Measurements from ENCODE around the gene DPP6.
"Not testable (repeated sequence)": the region's sequence is repeated elsewhere in the genome, so short reads cannot be mapped to it uniquely, and the experiment has no call there.

DPP6 gene

DNA sequence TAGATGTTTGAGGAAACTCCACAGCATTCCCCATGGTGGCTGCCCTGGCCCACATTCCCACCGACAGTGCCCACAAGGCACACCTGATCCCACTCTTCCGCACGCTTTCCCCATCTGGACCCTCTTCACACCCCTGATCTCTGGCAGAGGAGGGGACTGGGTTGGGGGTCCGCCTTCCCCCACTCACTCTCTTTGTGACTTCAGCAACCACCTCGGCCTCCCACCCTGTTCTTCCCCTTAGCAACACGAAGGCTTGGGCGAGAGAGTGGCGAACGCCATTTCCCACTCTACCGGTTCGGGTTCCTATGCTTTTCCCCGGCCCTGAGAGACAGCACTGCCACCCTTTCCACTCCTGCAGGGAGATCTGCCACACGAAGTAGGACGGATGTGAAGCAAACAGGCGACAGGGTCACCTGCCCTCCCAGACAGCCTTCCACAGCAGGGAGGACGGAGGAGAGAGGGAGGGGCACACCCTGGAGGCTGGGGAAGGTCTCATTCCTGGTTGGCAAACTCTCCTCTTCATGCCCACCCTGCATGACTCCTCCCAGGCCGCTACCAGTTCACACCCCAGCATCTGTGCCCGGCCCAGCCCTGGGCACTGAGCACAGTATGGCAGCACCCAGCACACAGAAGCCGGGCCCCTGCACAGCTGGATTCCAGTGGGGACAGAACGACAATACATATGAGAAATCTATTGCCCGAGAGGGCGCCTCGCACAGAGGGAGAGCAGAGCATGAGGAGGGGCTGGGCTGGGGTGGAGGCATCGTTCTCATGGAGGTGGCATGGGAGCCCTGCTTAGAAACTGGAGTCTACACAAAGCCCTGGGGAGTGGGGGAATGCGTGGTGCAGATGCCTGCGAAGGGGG lies 857.3 kb downstream of the DPP6 start:
- DNase-seq (ENCODE audit: low spot score): no peak

DNA sequence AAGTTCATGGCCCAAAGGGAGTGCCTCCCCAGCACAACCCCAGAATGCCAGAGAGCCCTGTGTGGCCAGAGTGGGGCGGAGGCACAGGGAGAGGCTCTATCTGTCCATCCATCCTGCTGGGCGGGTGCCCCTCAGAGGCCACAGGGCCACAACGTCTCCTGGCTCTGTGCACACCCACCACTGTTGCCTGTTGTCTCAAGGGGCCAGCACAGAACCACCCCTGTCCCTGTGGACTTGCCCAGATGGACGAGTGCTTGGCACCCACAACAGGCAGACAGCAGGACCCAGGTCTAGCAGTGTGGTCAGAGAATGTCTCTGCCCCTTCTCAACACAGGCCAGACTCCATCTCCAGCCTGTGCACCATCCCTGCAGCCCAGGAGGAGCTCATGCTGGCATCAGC lies 857.9 kb downstream of the DPP6 start:
- no peak for DNase-seq (ENCODE audit: low spot score)

- DNase-seq (ENCODE audit: low spot score): no peak
Measured at GRCh38 chr7:154910977-154911376, 858.8 kb downstream of the DPP6 start.

DNA sequence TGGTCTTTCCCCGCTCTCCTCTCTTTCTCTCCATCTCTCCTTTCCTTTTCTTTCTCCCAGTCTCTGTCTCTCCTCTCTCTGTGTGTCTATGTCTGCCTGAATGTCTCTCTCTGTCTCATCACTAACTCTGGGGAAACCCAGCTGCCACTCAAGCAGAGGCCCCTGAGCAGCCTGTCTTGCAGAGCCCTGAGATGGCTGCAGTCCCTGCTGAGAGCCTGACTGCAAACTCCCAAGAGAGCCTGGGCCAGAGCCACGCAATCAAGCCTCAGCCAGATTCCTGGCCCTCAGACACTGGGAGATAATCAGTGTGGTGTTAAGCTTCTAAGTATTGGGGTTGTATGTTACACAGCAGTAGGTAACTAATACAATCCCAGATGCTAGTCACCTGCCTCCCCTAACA lies 859.2 kb downstream of the DPP6 start:
- no peak for DNase-seq (ENCODE audit: low spot score)

GRCh38 chr7:154911862-154912455 lies 859.8 kb downstream of the DPP6 start:
- DNase-seq (ENCODE audit: low spot score): no peak

DNA sequence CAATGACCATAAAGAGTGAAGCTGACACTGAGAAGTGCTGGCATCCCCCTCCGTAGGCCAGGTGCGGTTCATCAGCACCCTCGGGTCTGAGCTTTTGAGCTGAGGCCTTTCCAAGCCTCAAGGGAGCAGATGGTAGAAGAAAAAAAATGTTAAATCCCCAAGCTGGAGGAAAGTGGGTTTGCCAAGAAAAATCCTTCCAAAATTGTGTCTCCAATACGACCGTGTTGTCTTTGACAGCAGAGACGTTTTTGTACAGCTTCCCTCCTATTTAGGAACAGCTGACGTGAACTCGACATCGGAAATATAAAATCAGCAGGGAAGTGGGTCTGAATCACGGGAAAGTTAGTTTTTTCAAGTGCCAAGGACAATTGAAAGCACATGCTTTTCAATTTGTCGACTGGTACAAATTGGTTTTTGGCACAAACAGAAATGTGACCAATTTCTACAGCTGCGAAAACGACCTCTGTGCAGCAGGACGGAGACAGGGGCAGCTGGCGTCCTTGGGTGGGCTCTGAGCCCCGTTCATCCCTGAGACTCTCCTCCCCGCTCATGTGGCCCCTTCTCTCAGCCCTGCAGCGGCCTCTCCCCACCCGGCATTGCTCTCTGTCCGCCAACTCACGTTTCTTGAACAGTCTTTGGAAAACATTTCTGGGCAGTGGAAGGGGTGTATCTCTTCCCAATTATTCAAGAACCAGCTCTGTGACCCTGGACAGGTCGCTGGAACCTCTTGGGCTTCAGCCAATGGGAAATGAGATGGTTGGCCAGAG lies 860.9 kb downstream of the DPP6 start:
- no peak for DNase-seq (ENCODE audit: low spot score)

DNA sequence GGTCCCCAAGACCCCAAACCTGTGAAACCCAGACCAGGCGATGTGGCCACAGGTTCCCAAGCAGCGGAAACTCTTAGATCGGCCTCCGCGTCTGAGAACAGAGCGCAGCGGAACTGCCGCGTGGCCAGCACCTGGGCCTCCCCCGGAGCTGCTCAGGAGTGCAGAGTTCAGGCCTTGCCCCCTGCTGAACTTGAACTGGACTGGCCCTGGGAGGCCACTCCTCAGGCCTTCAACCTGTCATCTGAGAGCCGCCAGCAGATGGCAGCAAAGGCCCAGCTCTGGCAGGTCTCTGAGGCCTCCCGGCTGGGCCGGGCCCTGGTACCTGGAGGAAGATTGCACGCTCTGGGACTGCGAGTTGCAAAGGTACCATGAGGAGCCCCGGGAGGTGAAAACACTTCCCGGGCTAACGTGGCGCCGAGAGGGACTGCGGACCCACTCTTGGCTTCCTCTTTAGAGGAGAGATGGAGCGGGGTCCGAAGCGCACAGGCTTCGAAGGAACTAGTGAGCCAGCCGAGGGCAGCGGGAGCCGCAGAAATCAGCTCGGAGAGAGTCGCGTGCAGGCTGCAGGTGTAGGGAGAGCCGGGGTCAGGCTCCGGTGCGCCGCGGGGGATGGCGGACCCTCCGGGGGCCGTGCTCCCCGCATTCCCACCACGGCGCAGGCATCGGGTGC lies 861.6 kb downstream of the DPP6 start:
- DNase-seq (ENCODE audit: low spot score): peak; percentile 93

- no peak for DNase-seq (ENCODE audit: low spot score)
Measured at GRCh38 chr7:154914308-154914995, 862.3 kb downstream of the DPP6 start.

DNA sequence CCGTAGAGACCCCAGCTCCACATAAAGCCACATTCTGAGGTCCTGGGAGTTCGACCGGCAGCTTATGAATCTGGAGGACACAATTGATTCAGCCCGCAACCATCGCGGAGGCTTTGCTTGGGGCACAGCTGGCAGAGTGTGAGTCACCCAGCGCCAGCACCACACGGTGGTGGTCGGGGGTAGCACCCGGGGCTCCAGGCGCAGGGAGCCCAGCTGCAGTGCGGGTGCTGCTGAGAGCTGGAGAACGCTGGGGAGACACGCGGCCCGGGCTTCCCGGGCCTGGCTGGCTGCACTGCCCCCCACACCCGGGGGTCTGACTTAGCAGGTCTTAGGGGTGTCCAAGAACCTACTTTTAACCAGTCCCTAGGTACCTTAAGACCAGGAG lies 862.8 kb downstream of the DPP6 start:
- DNase-seq (ENCODE audit: low spot score): no peak

DNA sequence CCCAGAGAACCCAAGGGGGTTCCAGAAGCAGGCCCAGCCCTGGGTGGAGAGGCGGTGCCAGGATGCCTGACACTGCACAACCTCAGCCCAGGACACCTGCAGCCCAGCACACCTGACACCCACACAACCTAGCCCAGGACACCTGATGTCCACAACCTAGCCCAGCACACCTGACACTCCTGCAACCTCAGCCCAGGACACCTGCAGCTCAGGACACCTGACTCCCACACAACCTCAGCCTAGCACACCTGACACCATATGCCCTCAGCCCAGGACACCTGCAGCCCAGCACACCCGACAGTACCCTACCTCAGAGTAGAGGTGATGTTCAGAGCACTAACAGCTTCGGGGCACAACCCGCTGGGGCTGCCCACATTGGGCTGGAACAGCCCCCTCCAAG lies 863.4 kb downstream of the DPP6 start:
- DNase-seq (ENCODE audit: low spot score): no peak

DNA sequence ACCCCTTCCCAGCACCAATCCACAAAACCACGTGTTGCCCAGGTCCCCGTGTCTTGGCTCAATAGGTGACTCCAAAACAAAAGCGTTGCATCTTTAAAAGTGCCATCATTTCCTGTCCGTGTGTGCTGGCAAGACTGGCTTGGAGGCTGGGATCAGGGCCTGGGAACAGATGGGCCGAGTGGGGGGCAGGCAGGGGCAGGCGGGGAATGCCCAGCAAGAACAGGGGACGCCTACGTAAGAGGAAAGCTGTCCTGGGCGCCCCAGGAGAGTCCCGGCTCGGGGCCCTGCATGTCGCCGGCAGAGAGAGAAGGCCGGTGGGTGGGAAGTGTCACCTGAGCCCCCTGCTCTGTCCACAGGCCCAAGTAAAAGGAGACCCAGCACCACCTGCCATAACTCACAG lies 864.2 kb downstream of the DPP6 start:
- no peak for DNase-seq (ENCODE audit: low spot score)

DNA sequence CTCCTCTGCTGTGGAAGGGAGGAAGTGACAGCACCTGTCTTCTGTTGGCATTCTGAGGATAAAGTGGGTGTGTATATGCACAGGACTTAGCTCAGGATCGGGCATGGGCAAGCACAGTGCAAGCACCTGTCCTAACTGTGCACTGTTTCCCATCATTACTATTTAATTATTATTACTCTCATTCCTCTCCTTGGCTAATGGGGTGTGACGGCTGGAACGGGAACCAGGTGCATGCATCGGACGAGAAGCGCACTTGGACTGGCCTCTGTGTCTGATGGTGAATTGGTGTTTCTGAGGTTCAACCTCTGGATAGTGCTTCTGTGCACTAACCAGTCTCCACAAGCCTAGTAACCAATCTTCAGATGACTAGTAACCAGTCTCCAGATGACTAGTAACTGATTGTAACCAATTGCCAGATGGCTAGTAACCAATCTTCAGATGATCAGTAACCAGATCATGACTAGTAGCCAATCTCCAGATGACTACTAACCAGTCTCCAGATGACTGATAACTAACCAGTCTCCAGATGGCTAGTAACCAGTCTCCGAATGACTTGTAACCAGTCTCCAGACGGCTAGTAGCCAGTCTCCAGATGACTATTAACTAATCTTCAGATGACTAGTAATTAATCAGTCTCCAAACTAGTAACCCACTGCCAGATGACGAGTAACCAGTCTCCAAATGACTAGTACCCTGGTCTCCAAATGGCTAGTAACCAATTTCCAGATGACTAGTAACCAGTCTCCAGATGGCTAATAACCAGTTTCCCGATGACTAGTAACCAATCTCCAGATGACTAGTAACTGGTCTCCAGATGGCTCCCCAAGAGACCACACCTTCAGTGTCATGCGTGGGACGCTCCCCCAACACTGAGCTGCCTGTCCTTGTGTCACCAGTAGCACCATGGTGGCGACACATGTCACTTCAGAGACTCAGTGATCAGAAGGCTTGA lies 864.9 kb downstream of the DPP6 start:
- no peak for DNase-seq (ENCODE audit: low spot score)

DNA sequence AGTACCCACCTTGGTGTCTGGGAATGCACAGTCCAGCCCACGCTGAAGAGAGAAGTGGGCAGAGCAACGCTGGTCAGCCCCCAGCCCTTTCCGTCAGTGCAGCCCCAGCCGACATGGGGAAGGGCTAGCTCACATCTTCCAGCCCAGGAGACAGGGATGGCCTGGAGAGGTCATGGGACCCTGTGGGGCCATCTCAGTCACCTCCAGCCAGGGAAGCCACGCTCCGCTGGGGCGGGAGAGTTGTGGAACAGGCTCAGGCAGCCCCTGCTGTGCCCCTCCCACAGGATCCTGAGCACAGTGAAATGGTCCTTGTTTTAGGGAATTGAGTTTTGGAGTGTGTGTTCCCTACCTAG lies 865.6 kb downstream of the DPP6 start:
- no peak for DNase-seq (ENCODE audit: low spot score)

- DNase-seq (ENCODE audit: low spot score): no peak
Measured at GRCh38 chr7:154918266-154918665, 866.1 kb downstream of the DPP6 start.

- no peak for DNase-seq (ENCODE audit: low spot score)
Measured at GRCh38 chr7:154918741-154919140, 866.5 kb downstream of the DPP6 start.

DNA sequence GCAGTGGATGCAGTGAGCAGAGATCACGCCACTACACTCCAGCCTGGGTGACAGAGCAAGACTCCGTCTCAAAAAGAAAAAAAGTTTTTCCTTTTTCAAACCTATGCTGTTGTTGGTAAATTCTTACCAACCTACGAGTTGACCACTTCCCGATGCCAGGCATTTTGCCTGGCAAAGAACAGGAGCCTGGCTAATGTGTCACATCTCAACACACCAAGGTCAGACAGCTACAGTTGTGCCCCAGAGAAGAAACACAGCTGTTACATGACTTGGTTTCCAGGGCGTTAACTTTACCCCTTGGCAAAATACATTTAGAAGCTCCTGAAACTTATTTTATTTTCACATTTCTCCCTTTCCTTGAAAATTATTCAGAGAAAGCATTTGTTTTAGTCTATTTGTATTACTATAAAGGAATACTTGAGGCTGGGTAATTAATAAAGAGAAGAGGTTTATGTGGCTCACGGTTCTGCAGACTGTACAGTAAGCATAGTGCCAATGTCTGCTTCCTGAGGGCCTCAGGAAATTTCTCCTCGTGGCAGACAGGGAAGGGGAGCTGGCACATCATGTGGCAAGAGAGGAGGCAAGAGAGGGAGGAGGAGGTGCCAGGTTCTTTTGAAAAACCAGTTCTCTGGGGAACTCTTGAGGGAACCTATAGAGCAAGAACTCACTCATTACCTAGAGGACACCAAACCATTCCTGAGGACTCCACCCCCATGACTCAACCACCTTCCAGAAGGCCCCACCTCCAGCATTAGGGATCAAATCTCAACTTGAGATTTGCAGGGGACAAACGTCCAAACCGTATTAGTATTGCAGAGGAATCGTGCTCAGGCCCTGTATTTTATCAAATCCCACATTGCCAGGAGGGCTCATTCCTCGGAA lies 867.4 kb downstream of the DPP6 start:
- no peak for DNase-seq (ENCODE audit: low spot score)

DNA sequence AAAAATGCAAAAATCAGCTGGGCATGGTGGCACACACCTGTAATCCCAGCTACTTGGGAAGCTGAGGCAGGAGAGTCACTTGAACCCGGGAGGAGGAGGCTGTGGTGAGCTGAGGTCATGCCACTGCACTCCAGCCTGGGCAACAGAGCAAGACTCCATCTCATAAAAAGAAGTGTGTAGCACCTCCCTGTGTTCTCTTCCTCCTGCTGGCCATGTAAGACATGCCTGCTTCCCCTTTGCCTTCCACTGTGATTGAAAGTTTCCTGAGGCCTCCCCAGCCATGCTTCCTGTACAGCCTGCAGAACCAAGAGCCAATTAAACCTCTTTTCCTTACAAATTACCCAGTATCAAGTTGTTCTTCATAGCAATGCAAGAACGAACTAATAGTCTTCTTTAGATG lies 870.3 kb downstream of the DPP6 start:
- not testable (repeated sequence) for DNase-seq (ENCODE audit: low spot score)

GRCh38 chr7:154927624-154928125 lies 875.5 kb downstream of the DPP6 start:
- DNase-seq (ENCODE audit: low spot score): peak; percentile 70

DNA sequence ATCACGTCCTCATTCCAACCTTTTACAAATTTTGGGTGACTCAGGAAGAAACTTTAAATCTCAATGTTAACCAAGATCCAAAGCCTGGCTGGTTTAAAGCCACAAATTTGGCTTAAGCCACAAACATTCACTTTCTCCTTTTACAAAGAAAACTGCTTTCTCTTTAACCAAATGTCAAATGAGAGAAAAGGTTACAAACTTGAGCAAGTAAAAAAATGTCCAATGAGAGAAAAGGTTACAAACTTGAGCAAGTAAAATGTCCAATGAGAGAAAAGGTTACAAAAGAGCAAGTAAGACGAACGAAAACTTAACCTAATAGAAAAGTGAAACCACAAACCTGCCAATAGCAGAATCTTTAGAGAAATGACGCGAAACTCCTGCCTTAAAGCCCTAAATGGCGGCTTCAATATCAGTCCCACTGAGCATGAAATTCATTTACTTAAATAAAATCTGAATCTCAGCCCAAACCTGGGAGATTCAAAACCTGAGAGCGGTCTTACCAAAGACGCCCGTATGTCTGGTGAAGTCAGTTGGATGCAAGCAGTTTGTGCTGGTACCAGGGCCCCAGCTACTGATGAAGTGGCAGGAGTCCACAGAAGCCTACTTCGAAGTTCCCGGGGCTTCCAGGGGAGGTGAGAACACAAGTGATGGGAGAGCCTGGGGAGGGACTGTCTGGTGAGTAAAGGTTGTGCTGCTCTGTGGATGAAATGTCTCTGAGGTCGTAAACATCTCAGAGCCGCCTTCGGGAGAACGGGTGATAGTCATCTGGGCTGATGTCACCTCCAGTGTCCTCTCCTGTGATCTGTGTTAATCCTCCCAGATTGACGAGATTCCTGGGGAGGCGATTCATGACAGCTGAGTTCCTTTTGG lies 876.2 kb downstream of the DPP6 start:
- peak; percentile 91 for DNase-seq (ENCODE audit: low spot score)
